H4 (cell line): ENCODE measurements around the gene COA6. TPM values are rescaled to one million over a fixed set of nuclear protein-coding genes. Genes with fewer than 3 reads are reported as not detected.
"Not testable (repeated sequence)": the region's sequence is repeated elsewhere in the genome, so short reads cannot be mapped to it uniquely, and the experiment has no call there.

Experiments used
- DNase-seq: peaks from one replicate; pipeline ENCODE4 v3.0.0-alpha.2; 2015; ENCODE audit warnings: low spot score
- total RNA-seq: library from RNA; depleted of rRNA; stranded (reverse); fragments of >200 nt; shearing (Covaris generic); gene quantifications from 2 replicates; pipeline ENCODE4 v1.2.3, GENCODE V29; 2014

The COA6 gene
- total RNA-seq, 1 experiment from 2014 or later = 103 TPM

- DNase-seq = no peak
Measured at GRCh38 chr1:234369033-234369430, 4.2 kb upstream of the COA6 start.

- peak; percentile 35 for DNase-seq
Measured at GRCh38 chr1:234369784-234370183, 3.5 kb upstream of the COA6 start.

- DNase-seq = no peak
Measured at GRCh38 chr1:234371414-234371813, 1.8 kb upstream of the COA6 start.

GRCh38 chr1:234372011-234372757, 1.1 kb upstream of the COA6 start:
- no peak for DNase-seq

GRCh38 chr1:234373959-234374254, 651 bp downstream of the COA6 start:
- DNase-seq = no peak

- no peak for DNase-seq
Measured at GRCh38 chr1:234375672-234376071, 2.4 kb downstream of the COA6 start.

- DNase-seq = not testable (repeated sequence)
Measured at GRCh38 chr1:234379591-234380109, 6.4 kb downstream of the COA6 start.

GRCh38 chr1:234381699-234382555, 8.7 kb downstream of the COA6 start:
- no peak for DNase-seq

- DNase-seq = no peak
Measured at GRCh38 chr1:234386122-234386521, 12.9 kb downstream of the COA6 start.

- DNase-seq = no peak
Measured at GRCh38 chr1:234388094-234388493, 14.8 kb downstream of the COA6 start.

GRCh38 chr1:234393190-234393589, 19.9 kb downstream of the COA6 start:
- DNase-seq = no peak

- DNase-seq = no peak
Measured at GRCh38 chr1:234395297-234395696, 22.0 kb downstream of the COA6 start.

GRCh38 chr1:234396092-234396491, 22.8 kb downstream of the COA6 start:
- no peak for DNase-seq

- no peak for DNase-seq
Measured at GRCh38 chr1:234396871-234397270, 23.6 kb downstream of the COA6 start.

GRCh38 chr1:234397732-234398131, 24.5 kb downstream of the COA6 start:
- DNase-seq = no peak

GRCh38 chr1:234398849-234399381, 25.7 kb downstream of the COA6 start:
- DNase-seq = peak; percentile 13

- not testable (repeated sequence) for DNase-seq
Measured at GRCh38 chr1:234399515-234399914, 26.3 kb downstream of the COA6 start.

GRCh38 chr1:234400773-234401172, 27.5 kb downstream of the COA6 start:
- DNase-seq = peak; percentile 22

- no peak for DNase-seq
Measured at GRCh38 chr1:234401658-234402057, 28.4 kb downstream of the COA6 start.

GRCh38 chr1:234402939-234403338, 29.7 kb downstream of the COA6 start:
- DNase-seq = no peak

- DNase-seq = no peak
Measured at GRCh38 chr1:234405676-234406075, 32.4 kb downstream of the COA6 start.

GRCh38 chr1:234406871-234407270, 33.6 kb downstream of the COA6 start:
- no peak for DNase-seq

- no peak for DNase-seq
Measured at GRCh38 chr1:234408757-234409156, 35.5 kb downstream of the COA6 start.
